ENCODE results near the gene LRTM2. TPM values are rescaled to one million over a fixed set of nuclear protein-coding genes. Genes with fewer than 3 reads are reported as not detected.

LRTM2 gene
- total RNA-seq, 1 experiment from 2014 or later, result not detected

DNA sequence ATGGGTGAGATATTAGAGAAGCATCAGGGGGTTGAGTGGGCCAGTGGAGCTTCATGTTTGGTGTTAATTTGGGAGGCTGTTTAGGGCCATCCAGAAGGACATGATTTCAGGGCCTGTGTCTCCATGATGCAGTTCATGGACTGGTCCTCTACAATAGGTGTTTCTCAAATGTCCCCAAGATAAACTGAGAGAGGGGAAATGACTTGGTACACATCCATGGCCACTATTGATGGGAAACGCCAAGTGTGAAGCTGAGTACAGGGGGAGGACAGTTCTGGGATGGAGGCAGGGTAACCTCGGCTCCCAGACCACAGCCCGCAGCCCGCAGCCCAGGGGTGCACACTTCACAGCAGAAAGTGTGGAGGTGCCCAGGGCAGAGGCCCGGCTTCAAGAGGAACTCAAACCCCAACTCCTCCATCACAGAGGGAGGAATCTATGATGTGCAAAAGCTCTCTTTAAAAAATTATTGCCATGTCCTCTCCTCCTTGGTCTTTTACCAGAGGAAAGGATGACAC lies 64.8 kb downstream of the LRTM2 start:
- no peak overlapping the region for H3K27ac ChIP-seq
- no peaks in the 10 kb centered on the region for H3F3A ChIP-seq (ENCODE audit: insufficient read depth, low read depth)
- no peaks in the 10 kb centered on the region for H3K9me3 ChIP-seq (ENCODE audit: insufficient read depth, low read depth)
- H3K4me1 ChIP-seq (replicated peaks; ENCODE audit: insufficient read depth), result no peaks in the 10 kb centered on the region
- no peak for TF ChIP-seq EZH2 (IDR thresholded peaks at IDR 0.05; ENCODE audit: low read depth)
- TF ChIP-seq, protein P1, sequence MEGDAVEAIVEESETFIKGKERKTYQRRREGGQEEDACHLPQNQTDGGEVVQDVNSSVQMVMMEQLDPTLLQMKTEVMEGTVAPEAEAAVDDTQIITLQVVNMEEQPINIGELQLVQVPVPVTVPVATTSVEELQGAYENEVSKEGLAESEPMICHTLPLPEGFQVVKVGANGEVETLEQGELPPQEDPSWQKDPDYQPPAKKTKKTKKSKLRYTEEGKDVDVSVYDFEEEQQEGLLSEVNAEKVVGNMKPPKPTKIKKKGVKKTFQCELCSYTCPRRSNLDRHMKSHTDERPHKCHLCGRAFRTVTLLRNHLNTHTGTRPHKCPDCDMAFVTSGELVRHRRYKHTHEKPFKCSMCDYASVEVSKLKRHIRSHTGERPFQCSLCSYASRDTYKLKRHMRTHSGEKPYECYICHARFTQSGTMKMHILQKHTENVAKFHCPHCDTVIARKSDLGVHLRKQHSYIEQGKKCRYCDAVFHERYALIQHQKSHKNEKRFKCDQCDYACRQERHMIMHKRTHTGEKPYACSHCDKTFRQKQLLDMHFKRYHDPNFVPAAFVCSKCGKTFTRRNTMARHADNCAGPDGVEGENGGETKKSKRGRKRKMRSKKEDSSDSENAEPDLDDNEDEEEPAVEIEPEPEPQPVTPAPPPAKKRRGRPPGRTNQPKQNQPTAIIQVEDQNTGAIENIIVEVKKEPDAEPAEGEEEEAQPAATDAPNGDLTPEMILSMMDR (conservative IDR thresholded peaks at IDR 0.05), result no peak
- H3K9me2 ChIP-seq (ENCODE audit: insufficient read depth), result no peaks in the 10 kb centered on the region
- peaks cover 93% of the 10 kb centered on the region for H3K27me3 ChIP-seq (ENCODE audit: insufficient read depth, low read depth)
- no peaks in the 10 kb centered on the region for H4K20me1 ChIP-seq (ENCODE audit: insufficient read depth)
- H2AFZ ChIP-seq, result no peak overlapping the region
- H3K4me3 ChIP-seq, result no peak overlapping the region
- POLR2A ChIA-PET (ENCODE audit: unreplicated experiment), result no interaction called here
- intact Hi-C loops (cut with micrococcal nuclease; ENCODE audit: unreplicated experiment), result no loop called here
- no peaks in the 10 kb centered on the region for H3K36me3 ChIP-seq (ENCODE audit: low read depth)
- no peaks in the 10 kb centered on the region for H3K79me2 ChIP-seq (ENCODE audit: low read depth)
- H3K4me2 ChIP-seq, result no peak overlapping the region
- BruUV-seq (replicated peaks), result no TSS peak
- no peak for DNase-seq
- CTCF ChIA-PET, result no interaction called here

DNA sequence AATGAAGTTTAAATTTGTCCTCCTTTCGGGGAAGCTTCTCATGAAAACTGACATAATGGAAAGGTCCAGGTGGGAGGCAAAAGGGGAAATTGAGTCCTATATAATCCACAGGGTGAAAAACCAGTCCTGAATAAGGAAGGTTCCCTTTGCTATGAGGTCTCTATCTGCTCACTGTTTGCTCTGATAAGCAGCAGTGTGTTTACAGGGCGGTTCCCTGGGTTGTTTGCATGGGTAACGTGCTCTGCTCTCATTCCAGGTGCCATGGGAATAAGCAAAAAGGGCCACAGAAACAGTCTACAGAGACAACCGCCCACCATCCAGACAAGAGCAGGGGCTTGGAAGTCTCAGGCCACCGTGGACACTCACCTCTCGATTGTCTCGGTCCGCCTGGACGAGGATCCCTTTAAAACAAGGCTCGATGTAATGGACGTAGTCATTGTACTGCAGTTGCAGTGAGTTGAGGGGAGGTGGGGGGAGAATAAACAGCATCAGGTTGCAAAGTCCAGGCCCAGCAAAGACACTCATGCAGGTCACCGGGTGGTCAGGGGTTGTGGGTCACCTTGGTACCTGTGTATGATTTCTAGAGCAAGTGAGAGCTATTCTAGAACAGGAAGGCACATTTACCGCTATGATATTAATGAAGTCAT lies 65.4 kb downstream of the LRTM2 start:
- ChIA-PET POLR2A (ENCODE audit: unreplicated experiment) (no interaction called here), CTCF (no interaction called here)
- BruUV-seq (replicated peaks), result no TSS peak
- H3K79me2 ChIP-seq (ENCODE audit: low read depth), result no peaks in the 10 kb centered on the region
- H3K4me1 ChIP-seq (replicated peaks; ENCODE audit: insufficient read depth), result no peaks in the 10 kb centered on the region
- H4K20me1 ChIP-seq (ENCODE audit: insufficient read depth), result no peaks in the 10 kb centered on the region
- no peaks in the 10 kb centered on the region for H3K36me3 ChIP-seq (ENCODE audit: low read depth)
- no peaks in the 10 kb centered on the region for H3K9me2 ChIP-seq (ENCODE audit: insufficient read depth)
- H3K27me3 ChIP-seq (ENCODE audit: insufficient read depth, low read depth), result peaks cover 88% of the 10 kb centered on the region
- intact Hi-C loops (cut with micrococcal nuclease; ENCODE audit: unreplicated experiment), result no loop called here
- no peak overlapping the region for H3K4me2 ChIP-seq
- H3K4me3 ChIP-seq, result no peak overlapping the region
- DNase-seq, result no peak
- TF ChIP-seq, protein P1 (conservative IDR thresholded peaks at IDR 0.05), result no peak
- TF ChIP-seq EZH2 (IDR thresholded peaks at IDR 0.05; ENCODE audit: low read depth), result no peak
- no peak overlapping the region for H3K27ac ChIP-seq
- H2AFZ ChIP-seq, result no peak overlapping the region
- no peaks in the 10 kb centered on the region for H3K9me3 ChIP-seq (ENCODE audit: insufficient read depth, low read depth)
- no peaks in the 10 kb centered on the region for H3F3A ChIP-seq (ENCODE audit: insufficient read depth, low read depth)

Other genes with a start within 250 kb of the LRTM2 start
- gene FBXL14, start 226.0 kb upstream of the LRTM2 start, total RNA-seq (2021), result 16.3 and 21.1 TPM in 2 replicates
- gene WNT5B, start 191.3 kb upstream of the LRTM2 start, total RNA-seq (2021), result 33.1 and 50.2 TPM in 2 replicates
- 76.0 and 107 TPM in 2 replicates for gene ADIPOR2, start 129.5 kb upstream of the LRTM2 start, total RNA-seq (2021)
- 0.45 TPM in 1 of 2 replicates, not detected in the other for gene CACNA2D4, start 98.1 kb downstream of the LRTM2 start, total RNA-seq (2021)
- gene DCP1B, start 183.9 kb downstream of the LRTM2 start, total RNA-seq (2021), result 6.2 and 6.8 TPM in 2 replicates
- gene CACNA1C, start 232.4 kb downstream of the LRTM2 start, total RNA-seq (2021), result not detected in 2 replicates

Data from PC-9 (cell line).